SK-N-SH treated with all-trans-retinoic acid at 6 μM for 48 hours (cell line): ENCODE measurements around the gene SLCO3A1.

Experiments used
- ATAC-seq: fragments of 200-7000 bp; cut with Tn5 transposase; 3 replicates; pipeline ENCODE4 v1.9.1; 2020; ENCODE audit warnings: mild to moderate bottlenecking, moderate library complexity
- ARNTL ChIP-seq: fragments of 450-650 bp; formaldehyde crosslinking; IDR thresholded peaks from 2 replicates; pipeline ENCODE4 v1.5.0; 2020; ENCODE audit warnings: low read depth, mild to moderate bottlenecking, moderate library complexity, borderline replicate concordance
- BACH2 ChIP-seq: fragments of 250-450 bp; sonication (Bioruptor Pico); IDR thresholded peaks from 2 replicates; pipeline ENCODE4 v1.9.0; 2021; ENCODE audit warnings: mild to moderate bottlenecking, borderline replicate concordance
- CREB5 ChIP-seq: fragments of 250-450 bp; sonication (Bioruptor Pico); IDR thresholded peaks from 2 replicates; pipeline ENCODE4 v1.5.1; 2020; ENCODE audit warnings: low read depth, mild to moderate bottlenecking, moderate library complexity
- CSDC2 ChIP-seq: fragments of 250-450 bp; sonication (Bioruptor Pico); IDR thresholded peaks from 2 replicates; pipeline ENCODE4 v1.5.0; 2020; ENCODE audit warnings: mild to moderate bottlenecking, moderate library complexity
- CSRNP3 ChIP-seq: fragments of 250-450 bp; sonication (Bioruptor Pico); IDR thresholded peaks from 2 replicates; pipeline ENCODE4 v1.5.1; 2021; ENCODE audit warnings: mild to moderate bottlenecking, moderate library complexity
- ESRRG ChIP-seq: fragments of 250-450 bp; sonication (Bioruptor Pico); IDR thresholded peaks from 2 replicates; pipeline ENCODE4 v1.6.1; 2021; ENCODE audit warnings: mild to moderate bottlenecking
- GLIS3 ChIP-seq: fragments of 250-450 bp; sonication (Bioruptor Pico); IDR thresholded peaks from 2 replicates; pipeline ENCODE4 v1.5.0; 2020; ENCODE audit warnings: mild to moderate bottlenecking, moderate library complexity
- ISL1 ChIP-seq: fragments of 250-450 bp; sonication (Bioruptor Pico); IDR thresholded peaks from 2 replicates; pipeline ENCODE4 v2.1.2; 2022; ENCODE audit warnings: mild to moderate bottlenecking, moderate library complexity
- OSR1 ChIP-seq: fragments of 250-450 bp; sonication (Bioruptor Pico); IDR thresholded peaks from 2 replicates; pipeline ENCODE4 v1.8.0; 2022; ENCODE audit warnings: moderate library complexity, mild to moderate bottlenecking, inconsistent platforms
- PPARA ChIP-seq: fragments of 250-450 bp; sonication (Bioruptor Pico); IDR thresholded peaks from 2 replicates; pipeline ENCODE4 v1.5.0; 2020; ENCODE audit warnings: mild to moderate bottlenecking, borderline replicate concordance
- RARB ChIP-seq: fragments of 250-450 bp; sonication (Bioruptor Pico); IDR thresholded peaks from 2 replicates; pipeline ENCODE4 v1.8.0; 2021; ENCODE audit warnings: mild to moderate bottlenecking, moderate library complexity
- SNAI2 ChIP-seq: fragments of 250-450 bp; sonication (Bioruptor Pico); IDR thresholded peaks from 2 replicates; pipeline ENCODE4 v1.5.0; 2020; ENCODE audit warnings: mild to moderate bottlenecking, moderate library complexity
- TOX ChIP-seq: fragments of 250-450 bp; sonication (Bioruptor Pico); IDR thresholded peaks from 2 replicates; pipeline ENCODE4 v1.8.0; 2021; ENCODE audit warnings: mild to moderate bottlenecking, moderate library complexity, borderline replicate concordance
- ZC3H10 ChIP-seq: fragments of 250-450 bp; sonication (Bioruptor Pico); IDR thresholded peaks from 2 replicates; pipeline ENCODE4 v1.5.1; 2021; ENCODE audit warnings: mild to moderate bottlenecking, moderate library complexity
- ZFP3 ChIP-seq: fragments of 250-450 bp; sonication (Bioruptor Pico); IDR thresholded peaks from 2 replicates; pipeline ENCODE4 v1.5.0; 2020; ENCODE audit warnings: mild to moderate bottlenecking, moderate library complexity
- ZFP30 ChIP-seq: fragments of 450-650 bp; formaldehyde crosslinking; IDR thresholded peaks from 2 replicates; pipeline ENCODE4 v1.5.0; 2022; ENCODE audit warnings: mild to moderate bottlenecking, moderate library complexity
- ZNF565 ChIP-seq: fragments of 450-650 bp; formaldehyde crosslinking; conservative IDR thresholded peaks from 2 replicates; pipeline ENCODE4 v1.5.0; 2020; ENCODE audit warnings: low read depth, mild to moderate bottlenecking, moderate library complexity
- ZNF70 ChIP-seq: fragments of 450-650 bp; formaldehyde crosslinking; IDR thresholded peaks from 2 replicates; pipeline ENCODE4 v1.5.0; 2020; ENCODE audit warnings: mild to moderate bottlenecking, moderate library complexity
- ZNF8 ChIP-seq: fragments of 450-650 bp; formaldehyde crosslinking; IDR thresholded peaks from 2 replicates; pipeline ENCODE4 v1.5.0; 2020; ENCODE audit warnings: mild to moderate bottlenecking, moderate library complexity
- TF ChIP-seq, protein P1 (sequence below): fragments of 250-450 bp; sonication (Bioruptor Pico); IDR thresholded peaks from 2 replicates; pipeline ENCODE4 v1.8.0; 2020; ENCODE audit warnings: mild to moderate bottlenecking, moderate library complexity, borderline replicate concordance
- TF ChIP-seq, protein P2 (sequence below): fragments of 250-450 bp; sonication (Bioruptor Pico); IDR thresholded peaks from 2 replicates; pipeline ENCODE4 v1.5.0; 2020; ENCODE audit warnings: mild to moderate bottlenecking, moderate library complexity
- TF ChIP-seq, protein P3 (sequence below): fragments of 250-450 bp; sonication (Bioruptor Pico); IDR thresholded peaks from 2 replicates; pipeline ENCODE4 v1.8.0; 2021; ENCODE audit warnings: low read depth, mild to moderate bottlenecking, moderate library complexity, borderline replicate concordance

SLCO3A1 gene

DNA sequence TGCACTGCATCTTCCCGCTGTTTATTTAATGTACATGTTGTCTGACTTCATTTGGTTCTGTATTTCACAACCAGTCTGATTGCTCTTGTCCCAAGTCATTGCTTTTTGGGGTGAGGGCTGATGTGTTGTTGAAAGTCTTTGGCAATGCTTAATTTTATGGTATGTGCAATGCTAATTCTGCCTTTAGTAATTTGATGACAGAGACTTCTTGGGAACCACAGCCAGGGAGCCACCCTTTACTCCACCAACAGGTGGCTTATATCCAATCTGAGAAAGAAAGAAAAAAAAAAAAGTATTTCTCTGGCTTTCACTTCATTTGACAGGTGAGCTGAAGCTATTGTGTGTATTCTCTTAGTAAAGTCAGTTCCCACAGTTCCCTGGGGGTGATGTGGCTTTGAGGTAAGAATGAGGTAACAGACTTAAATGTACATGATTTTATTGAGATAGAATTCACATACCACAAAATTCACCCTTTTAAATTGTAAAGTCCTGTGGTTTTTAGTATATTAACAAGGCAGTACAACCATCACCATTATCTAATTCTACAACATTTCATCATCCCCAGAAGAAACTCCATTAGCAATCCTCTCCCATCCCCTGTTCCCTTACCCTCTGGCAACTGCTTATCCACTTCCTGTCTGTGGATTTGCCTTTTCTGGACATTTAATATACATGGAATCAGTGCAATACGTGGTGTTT, 97.3 kb downstream of the SLCO3A1 start:
- TF ChIP-seq RARB (CRISPR knock-in tag): no peak
- no peak for TF ChIP-seq CSRNP3 (CRISPR knock-in tag)
- no peak for TF ChIP-seq ZFP30
- no peak for TF ChIP-seq TOX
- TF ChIP-seq GLIS3: no peak
- TF ChIP-seq SNAI2 (CRISPR knock-in tag): no peak
- TF ChIP-seq ZNF8: no peak
- no peak for TF ChIP-seq ZFP3
- TF ChIP-seq, protein P1, sequence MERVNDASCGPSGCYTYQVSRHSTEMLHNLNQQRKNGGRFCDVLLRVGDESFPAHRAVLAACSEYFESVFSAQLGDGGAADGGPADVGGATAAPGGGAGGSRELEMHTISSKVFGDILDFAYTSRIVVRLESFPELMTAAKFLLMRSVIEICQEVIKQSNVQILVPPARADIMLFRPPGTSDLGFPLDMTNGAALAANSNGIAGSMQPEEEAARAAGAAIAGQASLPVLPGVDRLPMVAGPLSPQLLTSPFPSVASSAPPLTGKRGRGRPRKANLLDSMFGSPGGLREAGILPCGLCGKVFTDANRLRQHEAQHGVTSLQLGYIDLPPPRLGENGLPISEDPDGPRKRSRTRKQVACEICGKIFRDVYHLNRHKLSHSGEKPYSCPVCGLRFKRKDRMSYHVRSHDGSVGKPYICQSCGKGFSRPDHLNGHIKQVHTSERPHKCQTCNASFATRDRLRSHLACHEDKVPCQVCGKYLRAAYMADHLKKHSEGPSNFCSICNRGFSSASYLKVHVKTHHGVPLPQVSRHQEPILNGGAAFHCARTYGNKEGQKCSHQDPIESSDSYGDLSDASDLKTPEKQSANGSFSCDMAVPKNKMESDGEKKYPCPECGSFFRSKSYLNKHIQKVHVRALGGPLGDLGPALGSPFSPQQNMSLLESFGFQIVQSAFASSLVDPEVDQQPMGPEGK: no peak
- TF ChIP-seq BACH2 (CRISPR knock-in tag): no peak
- no peak for TF ChIP-seq CSDC2 (CRISPR knock-in tag)
- no peak for TF ChIP-seq ARNTL (CRISPR knock-in tag)
- TF ChIP-seq, protein P2, sequence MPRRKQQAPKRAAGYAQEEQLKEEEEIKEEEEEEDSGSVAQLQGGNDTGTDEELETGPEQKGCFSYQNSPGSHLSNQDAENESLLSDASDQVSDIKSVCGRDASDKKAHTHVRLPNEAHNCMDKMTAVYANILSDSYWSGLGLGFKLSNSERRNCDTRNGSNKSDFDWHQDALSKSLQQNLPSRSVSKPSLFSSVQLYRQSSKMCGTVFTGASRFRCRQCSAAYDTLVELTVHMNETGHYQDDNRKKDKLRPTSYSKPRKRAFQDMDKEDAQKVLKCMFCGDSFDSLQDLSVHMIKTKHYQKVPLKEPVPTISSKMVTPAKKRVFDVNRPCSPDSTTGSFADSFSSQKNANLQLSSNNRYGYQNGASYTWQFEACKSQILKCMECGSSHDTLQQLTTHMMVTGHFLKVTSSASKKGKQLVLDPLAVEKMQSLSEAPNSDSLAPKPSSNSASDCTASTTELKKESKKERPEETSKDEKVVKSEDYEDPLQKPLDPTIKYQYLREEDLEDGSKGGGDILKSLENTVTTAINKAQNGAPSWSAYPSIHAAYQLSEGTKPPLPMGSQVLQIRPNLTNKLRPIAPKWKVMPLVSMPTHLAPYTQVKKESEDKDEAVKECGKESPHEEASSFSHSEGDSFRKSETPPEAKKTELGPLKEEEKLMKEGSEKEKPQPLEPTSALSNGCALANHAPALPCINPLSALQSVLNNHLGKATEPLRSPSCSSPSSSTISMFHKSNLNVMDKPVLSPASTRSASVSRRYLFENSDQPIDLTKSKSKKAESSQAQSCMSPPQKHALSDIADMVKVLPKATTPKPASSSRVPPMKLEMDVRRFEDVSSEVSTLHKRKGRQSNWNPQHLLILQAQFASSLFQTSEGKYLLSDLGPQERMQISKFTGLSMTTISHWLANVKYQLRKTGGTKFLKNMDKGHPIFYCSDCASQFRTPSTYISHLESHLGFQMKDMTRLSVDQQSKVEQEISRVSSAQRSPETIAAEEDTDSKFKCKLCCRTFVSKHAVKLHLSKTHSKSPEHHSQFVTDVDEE (CRISPR knock-in tag): no peak
- TF ChIP-seq ESRRG (CRISPR knock-in tag): no peak
- TF ChIP-seq CREB5 (CRISPR knock-in tag): no peak
- TF ChIP-seq OSR1: no peak
- TF ChIP-seq ZNF70: no peak
- no peak for TF ChIP-seq PPARA (CRISPR knock-in tag)
- ATAC-seq: no peak

DNA sequence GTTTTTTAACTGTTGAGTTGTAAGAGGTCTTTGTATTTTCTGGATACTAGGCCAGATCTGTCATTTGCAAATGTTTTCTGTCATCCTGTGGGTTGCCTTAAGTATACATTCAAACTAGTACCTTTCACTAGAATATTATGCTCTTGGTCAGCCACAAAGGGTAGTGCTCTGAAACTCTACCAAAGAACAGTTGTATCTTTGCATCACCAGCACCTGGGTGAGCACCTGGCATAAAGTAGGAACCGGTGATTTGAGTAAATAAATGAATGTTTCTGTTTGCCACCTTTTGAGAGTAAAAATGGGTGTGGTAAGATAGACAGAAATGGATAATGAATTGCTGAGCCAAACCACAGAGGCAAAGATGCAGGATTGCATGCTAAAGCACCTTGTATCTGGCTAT, 98.7 kb downstream of the SLCO3A1 start:
- TF ChIP-seq, protein P3, sequence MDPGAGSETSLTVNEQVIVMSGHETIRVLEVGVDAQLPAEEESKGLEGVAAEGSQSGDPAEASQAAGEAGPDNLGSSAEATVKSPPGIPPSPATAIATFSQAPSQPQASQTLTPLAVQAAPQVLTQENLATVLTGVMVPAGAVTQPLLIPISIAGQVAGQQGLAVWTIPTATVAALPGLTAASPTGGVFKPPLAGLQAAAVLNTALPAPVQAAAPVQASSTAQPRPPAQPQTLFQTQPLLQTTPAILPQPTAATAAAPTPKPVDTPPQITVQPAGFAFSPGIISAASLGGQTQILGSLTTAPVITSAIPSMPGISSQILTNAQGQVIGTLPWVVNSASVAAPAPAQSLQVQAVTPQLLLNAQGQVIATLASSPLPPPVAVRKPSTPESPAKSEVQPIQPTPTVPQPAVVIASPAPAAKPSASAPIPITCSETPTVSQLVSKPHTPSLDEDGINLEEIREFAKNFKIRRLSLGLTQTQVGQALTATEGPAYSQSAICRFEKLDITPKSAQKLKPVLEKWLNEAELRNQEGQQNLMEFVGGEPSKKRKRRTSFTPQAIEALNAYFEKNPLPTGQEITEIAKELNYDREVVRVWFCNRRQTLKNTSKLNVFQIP (CRISPR knock-in tag): no peak
- TF ChIP-seq BACH2 (CRISPR knock-in tag) (no peak), ZNF565 (no peak), CSDC2 (CRISPR knock-in tag) (no peak), ISL1 (CRISPR knock-in tag) (no peak), ESRRG (CRISPR knock-in tag) (no peak), PPARA (CRISPR knock-in tag) (no peak), ZNF70 (no peak), SNAI2 (CRISPR knock-in tag) (no peak), GLIS3 (no peak), ZC3H10 (CRISPR knock-in tag) (no peak), TOX (no peak), CREB5 (CRISPR knock-in tag) (no peak), ARNTL (CRISPR knock-in tag) (no peak)
- TF ChIP-seq, protein P2 (CRISPR knock-in tag): no peak
- ATAC-seq: no peak
